ENCODE data around the gene ADAMTS4. TPM values are rescaled to one million over a fixed set of nuclear protein-coding genes. Genes with fewer than 3 reads are reported as not detected.

Gene ADAMTS4
- total and polyA plus RNA-seq, 2 donors (not counting 3 experiments of a cell fraction or from before 2014, with no cell fraction given) = 2.5 to 13.6 TPM

DNA sequence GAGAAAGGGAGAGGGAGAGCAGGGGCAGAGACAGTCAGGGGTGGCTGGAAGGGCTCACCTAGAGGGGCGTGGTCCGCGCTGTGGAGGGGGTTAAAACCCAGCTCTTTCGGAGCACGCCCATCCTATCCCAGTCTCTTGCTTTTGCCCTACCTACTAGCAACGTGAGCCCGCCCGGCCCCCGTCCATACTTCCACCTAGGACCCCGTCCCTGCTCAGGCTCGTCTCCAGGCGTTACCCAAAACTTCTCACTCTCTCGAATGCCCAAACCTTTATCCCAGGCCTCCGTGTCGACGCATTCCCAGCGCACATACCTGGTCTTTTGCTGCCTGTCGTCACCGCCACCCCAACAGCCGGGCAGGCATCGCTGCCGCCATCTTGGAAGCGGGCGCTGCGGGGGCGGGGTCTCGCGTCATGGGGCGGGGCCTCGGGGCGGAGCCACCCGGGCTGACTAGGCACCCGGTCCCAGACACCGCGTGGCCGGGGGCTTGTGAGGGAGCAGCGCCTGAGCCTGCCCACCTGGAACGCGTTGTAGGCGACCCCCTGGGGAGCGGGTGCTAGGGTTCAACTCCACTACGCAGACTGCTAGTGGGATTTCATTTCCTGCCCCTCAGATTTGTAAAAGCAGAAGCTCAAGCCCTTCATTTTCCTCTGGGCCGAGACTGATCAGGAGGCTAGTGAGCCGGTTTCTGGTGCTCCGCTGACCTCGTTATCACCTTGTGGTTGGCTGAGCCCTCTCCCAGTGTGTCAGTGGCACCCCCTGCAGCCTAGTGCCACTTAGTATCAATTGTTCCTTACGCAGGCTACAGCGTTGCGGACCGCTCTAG is 21.5 kb downstream of the ADAMTS4 start, which contains the start of gene B4GALT3:
TSS of gene B4GALT3 (minus strand) at position 396 of the 824 bp plus-strand sequence. CDS start 1,447 bp downstream, outside the sequence.
- Histone ChIP-seq H3K4me1 (ENCODE audit: control insufficient read depth, extremely low read depth, insufficient read depth, low read length) (peaks cover 11% of the 10 kb centered on the region), H2AFZ (ENCODE audit: low read depth, low read length) (peak within 1 kb of the TSS; percentile 75), H3K27me3 (ENCODE audit: control insufficient read depth in 2 of 2, insufficient read depth in 2 of 2, low read length in 2 of 2) (no peaks in the 10 kb centered on the region), H3K9me3 (replicated peaks; ENCODE audit: control insufficient read depth, insufficient read depth, low read length) (no peaks in the 10 kb centered on the region), H3K27ac (ENCODE audit: insufficient read depth, low read depth, low read length) (peak within 1 kb of the TSS; percentile 14), H3K4me3 (replicated peaks in 1 of 3; ENCODE audit: insufficient read depth in 1 of 3, low read depth in 1 of 3, low read length in 3 of 3) (peak within 1 kb of the TSS; percentile 38 to 60 (median 57)), H3K79me2 (ENCODE audit: control insufficient read depth, insufficient read depth, low read length) (peaks cover 8% of the 10 kb centered on the region), H3K4me2 (ENCODE audit: insufficient read depth, low read length) (peak within 1 kb of the TSS; percentile 79), H3K9ac (replicated peaks; ENCODE audit: extremely low read depth, insufficient read depth, low read length) (peak within 1 kb of the TSS; percentile 71), H3K9me1 (replicated peaks; ENCODE audit: control insufficient read depth, extremely low read depth, insufficient read depth, low read length) (no peaks in the 10 kb centered on the region), H4K20me1 (replicated peaks; ENCODE audit: control insufficient read depth, extremely low read depth, insufficient read depth, low read length) (no peaks in the 10 kb centered on the region), H3K36me3 (ENCODE audit: control insufficient read depth in 2 of 2, extremely low read depth in 1 of 2, insufficient read depth in 2 of 2, low read length in 2 of 2) (peaks cover 0 to 7% of the 10 kb centered on the region in 2 experiments)
- no peak for TF ChIP-seq EZH2 (IDR thresholded peaks at IDR 0.05; ENCODE audit: borderline replicate concordance, low read depth, low read length, severe bottlenecking)
- peak; percentile 73 for TF ChIP-seq POLR2AphosphoS5 (IDR thresholded peaks at IDR 0.05; ENCODE audit: insufficient read depth, low read depth, low read length)
- TF ChIP-seq CTCF (IDR thresholded peaks at IDR 0.05; ENCODE audit: extremely low read depth in 1 of 2, insufficient read depth in 1 of 2, low read depth in 1 of 2, low read length in 2 of 2) = no peak
- TF ChIP-seq POLR2A (IDR thresholded peaks at IDR 0.05; ENCODE audit: low read depth, low read length) = peak; percentile 94
- peak; percentile 24 for TF ChIP-seq MYC (IDR thresholded peaks at IDR 0.05; ENCODE audit: low read depth, low read length)
- TF ChIP-seq, protein P1, sequence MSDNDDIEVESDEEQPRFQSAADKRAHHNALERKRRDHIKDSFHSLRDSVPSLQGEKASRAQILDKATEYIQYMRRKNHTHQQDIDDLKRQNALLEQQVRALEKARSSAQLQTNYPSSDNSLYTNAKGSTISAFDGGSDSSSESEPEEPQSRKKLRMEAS (IDR thresholded peaks at IDR 0.05; ENCODE audit: insufficient read depth, insufficient read length) = no peak
- ChIA-PET CTCF (interaction anchor here (1.0 to 2.5 kb wide), 5 partner anchors 12 to 205 kb away, joined by 3 to 10 read pairs (median 5); partner anchors contain the start of genes NDUFS2, PPOX and TOMM40L), POLR2A (interaction anchor here (1.0 to 1.1 kb wide), 2 partner anchors 12 to 25 kb away, joined by 3 to 4 read pairs; partner anchors contain the start of gene NDUFS2)
- DNase-seq (ENCODE audit: low read depth, low spot score) = peak; percentile 85
- TSS peak; percentile 96 for BruUV-seq (replicated peaks)
- FAIRE-seq = peak; percentile 64
- intact Hi-C loops (cut with micrococcal nuclease) = loop anchor here (1.0 kb wide), 1 partner anchor 11 kb away; the partner anchor contains the start of gene PPOX
- dilution Hi-C loops (cut with MboI; ENCODE audit: extremely low pct_ligation_motif_present, low sequenced_read_pairs) = no loop called here

All from endothelial cell of umbilical vein (primary cell).